ENCODE data around the gene CCL14.

Gene CCL14

DNA sequence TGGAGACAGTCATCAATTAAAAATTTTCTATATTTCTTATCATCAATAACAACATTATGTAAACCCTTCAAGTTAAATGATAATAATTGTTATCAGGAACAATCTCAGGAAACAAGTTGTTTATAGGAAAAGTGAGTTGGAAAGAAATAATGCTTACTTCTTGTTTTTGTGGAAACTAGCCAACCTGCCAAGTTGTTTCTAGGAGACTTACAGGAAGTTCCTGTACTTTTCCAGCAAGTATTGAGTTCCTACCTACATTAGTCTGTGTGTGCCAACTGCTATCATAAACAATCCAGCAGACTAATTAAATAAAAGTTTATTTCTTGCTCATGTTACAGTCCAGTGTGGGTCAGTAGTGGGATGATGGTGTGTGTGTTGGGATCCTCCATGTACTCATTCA lies 1.6 kb upstream of the CCL14 start:
- DNase-seq: no peak

DNA sequence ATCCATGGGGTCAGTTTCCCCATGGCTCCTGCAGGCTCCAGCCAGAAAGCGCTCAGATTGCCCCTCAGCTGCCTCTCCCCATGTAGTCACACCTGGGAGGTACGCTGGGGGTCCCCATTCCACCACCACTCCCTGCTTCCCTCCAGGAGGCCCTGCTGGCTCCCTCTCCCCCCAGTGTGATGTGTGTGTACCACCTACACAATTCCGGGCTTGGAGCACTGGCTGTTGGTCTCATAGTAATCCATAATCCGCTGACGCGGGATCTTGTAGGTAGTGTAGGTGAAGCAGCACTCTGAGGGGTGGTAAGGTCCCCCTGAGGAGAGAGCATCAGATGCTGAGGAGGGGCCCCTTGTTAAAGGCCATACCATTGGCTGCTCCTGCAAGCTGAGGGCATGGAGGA lies 2.4 kb downstream of the CCL14 start:
- DNase-seq: no peak

DNA sequence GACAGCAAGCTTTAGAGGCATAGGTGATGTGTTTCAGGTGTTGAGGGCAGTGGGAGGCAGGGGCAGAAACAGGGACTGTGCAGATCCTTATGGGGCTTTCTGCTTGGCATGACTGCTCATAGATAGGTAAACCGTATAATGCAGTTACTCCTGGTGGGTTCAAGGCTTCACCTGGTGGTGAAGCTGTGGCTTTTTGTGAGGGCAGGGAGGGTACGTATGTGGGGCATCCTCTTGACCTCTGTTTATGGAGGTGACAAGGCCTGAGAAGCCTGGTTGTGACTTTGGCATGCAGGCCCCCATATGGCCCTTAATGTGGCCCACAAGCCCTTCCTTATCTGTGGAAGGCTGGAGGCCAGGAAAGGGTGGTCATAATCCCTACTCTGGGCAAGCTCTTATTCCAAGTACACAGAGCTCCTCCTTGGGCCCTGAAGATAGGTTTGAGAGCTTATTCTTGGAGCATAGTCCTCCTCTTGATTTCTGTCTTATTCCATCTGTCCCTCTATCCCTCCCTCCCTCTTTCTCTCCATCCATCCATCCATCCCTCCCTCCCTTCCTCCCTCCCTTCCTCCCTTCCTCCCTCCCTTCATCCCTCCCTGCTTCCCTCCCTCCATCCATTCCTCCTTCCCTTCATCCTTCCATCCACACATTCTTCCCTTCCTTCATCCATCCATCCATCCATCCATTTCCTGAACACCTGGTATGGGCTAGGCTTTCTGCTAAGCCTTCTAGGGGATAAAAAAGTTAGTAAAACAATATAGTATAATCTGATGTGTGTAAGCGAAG lies 3.9 kb downstream of the CCL14 start:
- no peak for DNase-seq

DNA sequence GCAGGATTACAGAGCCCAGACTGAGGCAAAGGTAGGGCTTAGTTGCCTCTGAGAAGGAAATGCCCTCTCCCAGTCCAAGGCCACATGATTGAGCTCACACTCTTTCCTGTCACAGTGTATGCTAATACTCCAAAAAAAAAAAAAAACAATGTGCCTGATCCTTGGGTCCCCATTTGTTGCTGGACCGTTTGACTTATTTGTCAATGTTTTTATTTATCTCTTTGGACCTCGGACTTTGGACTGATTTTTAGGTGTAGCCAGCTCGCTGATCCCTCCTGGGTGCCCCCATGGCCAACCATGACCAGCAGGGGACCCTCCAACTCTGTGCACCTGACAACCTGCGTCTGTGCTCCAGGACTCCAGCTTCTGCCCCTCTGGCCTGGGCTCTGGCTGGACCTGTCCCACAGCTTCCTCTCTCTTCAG lies 4.6 kb downstream of the CCL14 start:
- no peak for DNase-seq

GRCh38 chr17:35981246-35981645 lies 5.3 kb downstream of the CCL14 start, which contains the start of gene CCL16:
Gene CCL16 (minus strand): TSS chr17:35981497. CDS start chr17:35981420, 77 bp downstream.
- DNase-seq: no peak

DNA sequence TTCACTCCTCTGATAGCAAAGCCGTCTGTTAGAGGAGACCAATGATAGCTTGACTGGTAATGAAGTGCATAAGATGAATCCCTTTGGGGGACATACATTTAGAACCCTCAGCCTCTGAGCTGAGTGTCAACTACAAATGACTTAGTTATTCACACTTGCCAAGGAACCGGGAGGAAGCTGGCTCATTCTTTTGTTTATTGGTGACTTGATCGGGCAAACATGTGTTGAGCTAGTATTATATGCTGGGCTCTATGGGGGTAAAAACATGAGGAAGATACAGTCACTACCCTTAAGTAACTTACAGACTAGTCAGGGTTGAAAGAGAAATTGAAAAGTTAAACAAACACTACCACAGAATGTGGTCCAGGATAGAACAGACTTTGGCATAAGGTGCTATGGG lies 8.2 kb downstream of the CCL14 start:
- no peak for DNase-seq

- DNase-seq: no peak
These were observed 9.0 kb downstream of the CCL14 start for GRCh38 chr17:35977509-35977908.

DNA sequence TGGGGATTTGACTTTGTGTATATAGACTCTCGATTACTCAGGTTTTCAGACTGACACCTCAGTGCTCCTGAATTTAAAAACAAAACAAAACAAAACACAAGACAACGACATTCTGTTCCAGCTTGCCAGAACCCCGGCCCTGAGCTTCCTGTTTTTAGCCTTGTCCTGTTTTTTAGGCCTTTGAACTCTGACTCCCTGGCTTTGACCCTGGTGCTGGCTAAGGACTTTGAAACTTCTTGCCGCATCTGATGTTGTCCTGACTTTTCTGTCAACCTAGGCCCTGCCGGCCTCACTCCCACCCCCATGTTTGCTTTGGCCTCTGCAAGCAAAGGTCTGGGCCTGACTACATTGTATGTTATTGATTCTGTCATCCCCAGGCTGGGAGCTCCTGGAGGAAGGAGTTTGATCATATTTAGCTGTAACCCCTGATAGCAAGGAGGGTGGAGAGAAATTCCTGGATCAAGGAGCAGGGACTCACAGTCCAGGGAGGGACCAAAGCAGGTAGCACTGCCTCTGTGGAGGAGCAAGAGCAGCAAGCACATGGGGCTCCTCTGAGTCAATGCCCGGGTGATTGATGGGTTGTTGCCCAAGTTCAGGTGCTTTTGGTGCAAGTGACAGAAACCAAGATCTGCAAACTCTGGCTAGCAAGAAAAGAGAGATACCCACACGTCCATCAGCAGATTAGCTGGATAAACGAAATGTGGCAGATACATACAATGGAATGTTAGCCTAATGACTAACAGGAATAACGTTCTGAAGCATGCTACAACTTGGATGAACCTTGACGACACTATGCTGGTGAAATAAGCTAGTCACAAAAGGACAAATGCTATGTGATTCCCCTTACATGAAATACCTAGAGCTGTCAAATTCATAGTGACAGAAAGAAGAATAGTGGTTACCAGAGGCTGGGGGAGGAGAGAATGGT lies 12.9 kb downstream of the CCL14 start:
- DNase-seq: peak; percentile 63

GRCh38 chr17:35972945-35973332 lies 13.6 kb downstream of the CCL14 start:
- no peak for DNase-seq

DNA sequence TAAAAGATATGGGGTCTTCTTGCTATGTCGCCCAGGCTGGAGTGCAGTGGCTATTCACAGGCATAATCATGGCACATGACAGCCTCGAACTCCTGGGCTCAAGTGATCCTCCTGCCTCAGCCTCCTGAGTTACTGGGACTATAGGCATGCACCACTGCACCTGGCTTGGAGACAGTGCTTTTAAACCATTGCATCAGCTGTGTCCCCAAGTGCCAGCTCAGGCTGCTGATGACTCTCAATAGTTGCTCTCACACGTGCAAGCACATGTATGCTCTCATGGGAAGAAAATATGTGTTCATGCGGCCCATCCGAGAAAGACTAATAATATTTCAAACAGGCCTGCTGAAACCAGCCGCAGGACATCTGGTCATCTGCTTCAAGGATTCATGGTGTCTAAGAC lies 14.0 kb downstream of the CCL14 start:
- DNase-seq: no peak

DNA sequence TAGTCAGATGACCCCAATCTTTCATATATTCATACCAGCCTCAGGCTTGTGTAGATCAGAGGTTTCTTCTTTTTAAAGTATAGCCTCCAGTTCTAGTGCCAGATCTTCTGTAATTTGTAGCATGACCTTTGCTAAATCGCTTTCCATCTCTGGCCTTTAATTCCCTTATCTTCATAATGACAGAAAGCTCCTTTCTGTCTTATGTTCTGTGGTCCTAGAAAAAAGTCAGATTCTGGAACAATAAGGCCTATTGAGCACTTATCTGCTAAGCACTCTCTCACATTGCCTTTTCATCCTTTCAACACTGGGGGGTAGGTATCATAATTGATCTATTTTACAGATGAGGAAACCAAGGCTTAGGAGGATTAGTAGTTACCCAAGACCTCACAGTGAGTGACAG lies 14.5 kb downstream of the CCL14 start:
- DNase-seq: no peak

DNA sequence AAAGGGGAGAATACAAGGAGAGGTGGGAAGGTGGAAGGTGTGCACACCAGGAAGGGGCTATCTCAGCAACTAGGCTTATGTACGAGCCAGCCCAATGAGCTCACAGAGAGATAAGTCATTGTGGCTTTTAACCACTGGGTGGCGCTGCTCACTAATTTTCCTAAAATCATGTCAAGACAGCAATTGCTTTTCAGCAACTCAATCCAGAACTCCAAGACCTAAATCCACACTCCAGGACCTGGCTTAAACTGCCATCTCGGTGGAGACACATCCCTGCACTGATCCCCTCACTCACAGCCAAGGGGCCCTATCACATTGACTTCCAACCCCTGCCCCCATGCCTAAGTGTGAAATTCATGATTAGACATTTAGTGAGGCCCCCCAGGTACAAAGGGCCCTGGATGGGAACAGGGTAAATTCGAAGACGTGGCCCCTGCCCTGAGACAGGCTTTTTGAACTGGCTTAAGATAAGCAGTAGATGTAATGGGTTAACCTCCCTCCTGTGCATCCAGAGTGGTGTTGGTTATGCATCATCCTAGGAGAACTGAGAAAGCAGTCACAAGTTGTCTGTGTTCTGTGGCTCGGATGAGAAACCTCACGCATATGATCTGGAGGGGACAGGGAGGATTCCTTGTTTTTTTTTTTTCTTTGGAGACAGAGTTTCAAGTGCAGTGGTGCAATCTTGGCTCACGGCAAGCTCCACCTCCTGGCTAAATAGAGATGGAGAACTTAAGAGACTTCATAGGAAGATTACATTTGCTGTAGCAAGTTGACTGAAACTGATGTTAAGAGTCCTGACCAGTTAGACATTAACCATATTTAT lies 16.8 kb downstream of the CCL14 start:
- peak; percentile 60 for DNase-seq

DNA sequence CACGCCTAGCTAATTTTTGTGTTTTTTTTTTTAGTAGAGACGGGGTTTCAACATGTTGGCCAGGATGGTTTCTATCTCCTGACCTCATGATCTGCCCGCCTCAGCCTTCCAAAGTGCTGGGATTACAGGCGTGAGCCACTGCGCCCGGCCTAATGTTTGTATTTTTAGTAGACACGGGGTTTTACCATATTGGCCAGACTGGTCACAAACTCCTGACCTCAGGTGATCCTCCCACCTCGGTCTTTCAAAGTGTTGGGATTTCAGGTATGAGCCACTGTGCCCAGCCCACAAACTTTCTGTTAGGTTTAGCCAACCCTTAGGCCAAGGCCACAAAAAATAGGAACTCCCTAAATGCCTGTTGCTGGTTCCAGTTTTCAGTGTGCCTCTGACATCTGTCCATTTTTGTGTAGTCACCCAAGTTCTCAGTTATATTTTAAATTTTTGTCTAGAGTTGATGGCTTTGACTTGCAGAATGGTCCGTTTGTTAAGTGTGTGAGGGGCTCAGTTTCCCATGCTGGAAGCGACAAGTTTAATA lies 17.9 kb downstream of the CCL14 start:
- DNase-seq: no peak

DNA sequence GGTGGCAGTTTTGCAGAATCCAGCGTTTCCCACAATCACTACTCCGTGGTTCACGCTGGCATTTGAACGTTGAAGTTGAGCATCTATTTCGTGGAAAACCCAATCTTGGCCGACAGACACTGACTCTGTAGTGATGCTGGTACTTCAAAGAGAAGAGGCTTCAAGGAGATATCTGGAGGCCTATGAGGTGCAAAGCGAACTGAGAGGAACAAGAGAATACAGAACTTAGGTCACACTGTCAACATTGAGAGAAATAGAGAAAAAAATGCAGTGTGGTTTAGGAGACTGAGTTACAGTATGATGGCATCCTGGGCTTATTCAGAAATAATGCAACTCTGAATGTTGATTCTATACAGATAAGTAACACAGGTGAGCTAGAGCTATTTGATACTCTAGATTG lies 21.3 kb downstream of the CCL14 start:
- no peak for DNase-seq

DNA sequence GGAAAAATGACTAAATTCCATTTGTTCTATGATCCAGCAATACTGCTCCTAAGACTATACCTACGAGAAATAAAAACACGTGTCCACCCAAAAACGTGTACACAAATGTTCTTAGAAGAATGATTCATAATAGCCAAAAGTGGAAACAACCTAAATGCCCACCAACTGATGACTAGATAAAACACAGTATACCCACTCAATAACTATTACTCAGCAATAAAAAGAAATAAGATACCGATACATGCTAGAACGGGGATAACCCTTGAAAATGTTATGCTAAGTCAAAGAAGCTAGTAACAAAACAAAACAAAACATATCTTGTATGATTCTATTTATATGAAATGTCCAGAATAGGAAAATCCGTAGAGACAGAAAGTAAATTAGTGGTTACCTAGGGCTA lies 22.9 kb downstream of the CCL14 start:
- no peak for DNase-seq

DNA sequence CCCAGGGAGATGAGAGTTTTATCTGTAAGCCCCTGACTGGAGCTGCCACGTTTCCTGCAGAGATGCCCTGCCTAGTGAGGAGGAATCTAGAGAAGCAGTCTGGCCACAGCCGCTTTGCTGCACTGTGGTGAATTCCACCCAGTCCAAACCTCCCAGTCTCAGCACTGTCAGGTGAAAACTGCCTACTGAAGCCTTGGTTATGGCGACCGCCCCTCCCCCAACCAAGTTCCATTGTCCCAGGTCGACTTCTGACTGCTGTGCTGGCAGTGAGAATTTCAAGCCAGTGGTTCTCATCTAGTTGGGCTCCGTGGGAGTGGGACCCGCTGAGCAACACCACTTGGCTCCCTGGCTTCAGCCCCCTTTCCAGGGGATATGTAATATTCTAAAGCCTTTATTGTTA lies 32.8 kb downstream of the CCL14 start:
- no peak for DNase-seq

DNA sequence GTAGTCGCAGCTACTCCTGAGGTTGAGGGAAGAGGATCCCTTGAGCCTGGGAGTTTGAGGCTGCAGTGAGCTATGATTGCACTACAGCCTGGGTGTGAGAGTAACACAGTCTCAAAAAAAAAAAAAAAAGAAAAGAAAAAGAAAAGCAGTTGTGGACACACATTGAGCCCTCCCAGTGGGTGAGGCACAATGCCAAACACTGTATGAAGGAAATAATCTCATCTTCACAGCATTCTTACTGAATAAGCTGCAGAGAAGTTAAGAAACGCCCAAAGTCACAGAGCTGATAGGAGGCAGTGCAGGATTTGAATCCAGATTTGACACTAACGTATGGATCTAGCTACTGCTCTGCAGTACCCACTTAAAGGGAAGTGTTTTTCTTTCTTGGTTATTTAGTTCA lies 37.1 kb downstream of the CCL14 start:
- DNase-seq: peak; percentile 7

- DNase-seq: no peak
These were observed 38.4 kb downstream of the CCL14 start for GRCh38 chr17:35948092-35948491.

DNA sequence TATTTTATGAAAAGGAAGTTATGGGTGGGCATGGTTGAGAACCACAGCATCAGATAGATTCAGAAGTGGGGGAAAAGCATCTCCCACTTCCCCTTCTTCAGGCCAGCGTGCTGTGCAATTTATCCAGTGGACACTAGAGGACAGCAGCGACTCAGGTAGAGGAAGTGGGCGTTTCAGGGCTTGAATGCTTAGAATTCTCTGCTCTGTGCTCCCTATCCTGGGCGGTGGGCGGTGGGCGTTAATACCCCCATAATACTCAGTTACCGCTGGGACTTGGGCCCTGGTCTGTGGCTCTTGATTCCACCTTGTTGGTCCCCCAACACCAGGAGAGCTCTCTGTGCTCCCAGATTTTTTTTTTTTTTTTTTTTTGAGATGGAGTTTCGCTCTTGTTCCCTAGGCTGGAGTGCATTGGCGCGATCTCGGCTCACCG lies 39.4 kb downstream of the CCL14 start:
- peak; percentile 42 for DNase-seq

DNA sequence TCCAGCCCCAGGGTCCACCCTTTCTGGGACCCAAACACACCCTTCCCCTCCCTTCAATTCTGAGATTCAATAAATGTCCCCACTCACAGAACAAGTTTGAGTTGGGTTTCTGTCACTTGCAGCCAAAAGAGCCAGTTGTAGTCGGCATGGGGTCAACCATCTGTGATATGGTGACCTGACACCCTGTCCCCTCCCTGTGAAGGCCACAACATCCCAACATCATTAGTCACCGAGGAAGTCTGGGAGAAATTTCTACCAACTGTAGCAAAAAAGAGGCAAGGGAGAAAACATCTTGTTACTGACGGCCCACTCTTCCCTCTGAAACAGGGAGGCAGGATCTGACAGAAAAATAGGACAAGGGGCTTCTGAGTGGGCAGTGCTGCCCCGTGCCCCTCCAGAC lies 42.4 kb downstream of the CCL14 start:
- DNase-seq: peak; percentile 13

DNA sequence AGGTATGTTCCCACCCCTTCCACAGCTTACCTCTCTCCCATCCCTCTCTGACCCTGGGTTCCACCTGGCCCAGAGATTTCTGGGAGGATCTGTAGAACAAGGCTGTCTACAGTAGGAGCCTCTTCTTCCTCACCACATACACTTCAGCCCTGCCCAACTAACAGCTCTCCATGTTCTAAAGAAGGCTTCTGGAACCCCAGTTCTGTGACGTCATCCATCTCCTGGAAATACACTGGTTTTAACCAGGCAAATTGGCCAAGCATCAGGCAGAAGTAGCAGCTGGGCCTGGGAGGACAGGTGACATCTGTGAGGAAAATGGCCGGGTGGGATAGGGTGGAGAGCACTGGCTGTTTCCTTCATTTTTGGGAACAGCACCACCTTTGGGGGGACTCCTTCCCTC lies 43.0 kb downstream of the CCL14 start, which contains the start of gene LYZL6:
LYZL6 (minus strand) TSS at position 177 of the 400 bp plus-strand sequence. CDS start 4,357 bp downstream, outside the sequence.
- DNase-seq: no peak

GRCh38 chr17:35942588-35943186 lies 43.8 kb downstream of the CCL14 start:
- DNase-seq: no peak
